Liver (tissue), 9 donors: ENCODE measurements around the gene RIT2. TPM values are rescaled to one million over a fixed set of nuclear protein-coding genes. Genes with fewer than 3 reads are reported as not detected.

ENCODE experiments used
- DNase-seq: peaks from one replicate; pipeline ENCODE4 v3.0.0-alpha.2; 2017; ENCODE audit warnings: low spot score
- H3K27ac ChIP-seq, 2 donors: one replicate each; pipeline ENCODE4 v1.7.0; 2013; ENCODE audit warnings: inconsistent platforms in 2 of 2, low read length in 2 of 2, control low read depth in 1 of 2, low read depth in 1 of 2, mild to moderate bottlenecking in 1 of 2
- H3K27me3 ChIP-seq, 4 donors: one replicate each; pipeline versions ENCODE4 v1.6.1 to v1.7.0; 2013; ENCODE audit warnings: low read length in 3 of 4, inconsistent platforms in 1 of 4, mild to moderate bottlenecking in 1 of 4, moderate library complexity in 1 of 4; ENCODE audit not compliant: control insufficient read depth in 4 of 4, insufficient read depth in 4 of 4
- H3K36me3 ChIP-seq, 4 donors: one replicate each; pipeline versions ENCODE4 v1.6.1 to v1.7.0; 2013; ENCODE audit warnings: low read length in 3 of 4, mild to moderate bottlenecking in 3 of 4, low read depth in 1 of 4, moderate library complexity in 1 of 4; ENCODE audit not compliant: control insufficient read depth in 4 of 4, insufficient read depth in 3 of 4
- H3K4me1 ChIP-seq, 4 donors: one replicate each; pipeline versions ENCODE4 v1.6.1 to v1.7.0; 2013; ENCODE audit warnings: low read length in 3 of 4, mild to moderate bottlenecking in 3 of 4, moderate library complexity in 1 of 4; ENCODE audit not compliant: control insufficient read depth in 4 of 4, insufficient read depth in 4 of 4
- H3K4me3 ChIP-seq, 3 donors: one replicate each; pipeline versions ENCODE4 v1.6.1 to v1.7.0; 2013; ENCODE audit warnings: low read length in 3 of 3, control low read depth in 1 of 3, low read depth in 1 of 3, mild to moderate bottlenecking in 1 of 3
- H3K9ac ChIP-seq, 2 donors: one replicate each; pipeline ENCODE4 v1.7.0; 2013; ENCODE audit warnings: low read length in 2 of 2, mild to moderate bottlenecking in 2 of 2, moderate library complexity in 2 of 2, control low read depth in 1 of 2, low read depth in 1 of 2
- H3K9me3 ChIP-seq, 4 donors: one replicate each; pipeline versions ENCODE4 v1.6.1 to v1.7.0; 2013; ENCODE audit warnings: low read length in 3 of 4; ENCODE audit not compliant: control insufficient read depth in 4 of 4
- ATF3 ChIP-seq: IDR thresholded peaks from 2 replicates; pipeline ENCODE4 v1.6.1; 2016; ENCODE audit warnings: antibody characterized with exemption
- EGR1 ChIP-seq, 2 donors: IDR thresholded peaks; 2 replicates each; pipeline ENCODE4 v1.6.1; 2016 to 2018; ENCODE audit warnings: antibody characterized with exemption in 2 of 2, low read depth in 2 of 2
- FOXA1 ChIP-seq: IDR thresholded peaks from 2 replicates; pipeline ENCODE4 v1.6.1; 2016; ENCODE audit warnings: antibody characterized with exemption
- FOXA2 ChIP-seq: IDR thresholded peaks from 2 replicates; pipeline ENCODE4 v1.6.1; 2016; ENCODE audit warnings: antibody characterized with exemption
- HNF4G ChIP-seq: IDR thresholded peaks from 2 replicates; pipeline ENCODE4 v1.6.1; 2016; ENCODE audit warnings: antibody characterized with exemption
- JUND ChIP-seq, 2 donors: IDR thresholded peaks; 2 replicates each; pipeline ENCODE4 v1.6.1; 2016; ENCODE audit warnings: antibody characterized with exemption in 2 of 2
- MAX ChIP-seq: IDR thresholded peaks from 2 replicates; pipeline ENCODE4 v1.6.1; 2016; ENCODE audit warnings: antibody characterized with exemption
- NR2F2 ChIP-seq: IDR thresholded peaks from 2 replicates; pipeline ENCODE4 v1.6.1; 2016; ENCODE audit warnings: antibody characterized with exemption
- RAD21 ChIP-seq, 2 donors: IDR thresholded peaks; 2 replicates each; pipeline ENCODE4 v1.6.1; 2016; ENCODE audit warnings: antibody characterized with exemption in 2 of 2, mild to moderate bottlenecking in 2 of 2
- REST ChIP-seq: IDR thresholded peaks from 2 replicates; pipeline ENCODE4 v1.6.1; 2016; ENCODE audit warnings: antibody characterized with exemption, mild to moderate bottlenecking
- RXRA ChIP-seq, 2 donors: IDR thresholded peaks; 2 replicates each; pipeline ENCODE4 v1.6.1; 2017 to 2018; ENCODE audit warnings: antibody characterized with exemption in 2 of 2, mild to moderate bottlenecking in 1 of 2
- SP1 ChIP-seq: IDR thresholded peaks from 2 replicates; pipeline ENCODE4 v1.6.1; 2018; ENCODE audit warnings: antibody characterized with exemption, mild to moderate bottlenecking
- TAF1 ChIP-seq: conservative IDR thresholded peaks from 2 replicates; pipeline ENCODE4 v1.6.1; 2016; ENCODE audit warnings: antibody characterized with exemption, mild to moderate bottlenecking
- YY1 ChIP-seq: IDR thresholded peaks from 2 replicates; pipeline ENCODE4 v1.6.1; 2016; ENCODE audit warnings: antibody characterized with exemption, mild to moderate bottlenecking
- ZBTB33 ChIP-seq: IDR thresholded peaks from 2 replicates; pipeline ENCODE4 v1.6.1; 2016; ENCODE audit warnings: antibody characterized with exemption
- WGBS: extraction: QIAGEN DNeasy Blood & Tissue Kit; methylation state at CpG from one replicate; pipeline ENCODE4 v1.1.7; 2013; 5-methylcytosine and 5-hydroxymethylcytosine counted together
- polyA plus RNA-seq, 2 donors: library from polyadenylated mRNA; stranded (reverse) in 1 of 2; unstranded in 1 of 2; fragments of 200-250 nt in 1 of 2; fragments of >200 nt in 1 of 2; fragmentation: Nextera tagmentation in 1 of 2; extraction: Ambion mirVana in 1 of 2; gene quantifications; one replicate each; pipeline versions ENCODE4 v1.2.1 to v1.2.3, GENCODE V29; 2013 to 2015
- total RNA-seq, 2 donors: library from RNA; depleted of rRNA; stranded (reverse); fragments of >200 nt; gene quantifications; one replicate each; pipeline ENCODE4 v1.2.3, GENCODE V29; 2014
- donor health status: healthy.
- donor health status: healthy.
- donor health status: healthy.
- donor health status: healthy.
- donor health status: healthy.

RIT2 gene
- total and polyA plus RNA-seq, 4 donors, result not detected

GRCh38 chr18:43158381-43158780 is 42.9 kb upstream of the RIT2 start:
- Histone ChIP-seq H3K4me1 (no peaks in the 10 kb centered on the region), H3K4me3 (no peak overlapping the region), H3K36me3 (no peaks in the 10 kb centered on the region), H3K9ac (no peak overlapping the region), H3K27me3 (no peaks in the 10 kb centered on the region), H3K9me3 (no peaks in the 10 kb centered on the region), H3K27ac (no peak overlapping the region)
- no peak for TF ChIP-seq MAX
- no peak for TF ChIP-seq HNF4G
- no peak for DNase-seq
- 59% methylated on average over 2 of the region's 2 CpGs for WGBS

GRCh38 chr18:43155842-43156241 is 40.4 kb upstream of the RIT2 start:
- 86% methylated on average over 3 of the region's 3 CpGs for WGBS
- H3K4me3 ChIP-seq, result no peak overlapping the region
- no peaks in the 10 kb centered on the region for H3K9me3 ChIP-seq
- no peak for TF ChIP-seq FOXA2
- no peak for DNase-seq
- H3K4me1 ChIP-seq, result no peaks in the 10 kb centered on the region
- no peaks in the 10 kb centered on the region for H3K36me3 ChIP-seq
- H3K27me3 ChIP-seq, result no peaks in the 10 kb centered on the region
- no peak overlapping the region for H3K27ac ChIP-seq
- H3K9ac ChIP-seq, result no peak overlapping the region

- Histone ChIP-seq H3K4me3 (no peak overlapping the region), H3K27me3 (no peaks in the 10 kb centered on the region), H3K4me1 (no peaks in the 10 kb centered on the region), H3K27ac (no peak overlapping the region), H3K9me3 (no peaks in the 10 kb centered on the region), H3K9ac (no peak overlapping the region), H3K36me3 (no peaks in the 10 kb centered on the region)
- no peak for DNase-seq
- 79% methylated on average over 2 of the region's 2 CpGs for WGBS
- no peak for TF ChIP-seq HNF4G
- TF ChIP-seq MAX, result no peak
- TF ChIP-seq ZBTB33, result no peak
- TF ChIP-seq RAD21 (IDR thresholded peaks at IDR 0.05), result no peak
- TF ChIP-seq ATF3, result no peak
- no peak for TF ChIP-seq FOXA1
- no peak for TF ChIP-seq RXRA (IDR thresholded peaks at IDR 0.05)
- no peak for TF ChIP-seq JUND (IDR thresholded peaks at IDR 0.05)
- no peak for TF ChIP-seq FOXA2
These were observed 32.7 kb upstream of the RIT2 start for GRCh38 chr18:43148231-43148630.

- WGBS, result 36% methylated on average over 2 of the region's 2 CpGs
- TF ChIP-seq TAF1 (no peak), NR2F2 (no peak), HNF4G (no peak), JUND (IDR thresholded peaks at IDR 0.05) (no peak), REST (no peak), RXRA (IDR thresholded peaks at IDR 0.05) (no peak), RAD21 (IDR thresholded peaks at IDR 0.05) (no peak), YY1 (no peak), ZBTB33 (no peak), MAX (no peak), ATF3 (no peak), SP1 (no peak), EGR1 (IDR thresholded peaks at IDR 0.05; ENCODE audit: low read depth in 2 of 2) (no peak)
These were observed 25.7 kb upstream of the RIT2 start for GRCh38 chr18:43141208-43141607.

More at GRCh38 chr18:43141208-43141607, 25.7 kb upstream of the RIT2 start:
- DNase-seq, result no peak
- H3K9ac ChIP-seq, result no peak overlapping the region
- no peak overlapping the region for H3K4me3 ChIP-seq
- no peaks in the 10 kb centered on the region for H3K27me3 ChIP-seq
- H3K36me3 ChIP-seq, result no peaks in the 10 kb centered on the region
- H3K9me3 ChIP-seq, result no peaks in the 10 kb centered on the region
- H3K27ac ChIP-seq, result no peak overlapping the region
- H3K4me1 ChIP-seq, result no peaks in the 10 kb centered on the region
